ENCODE data around the gene SPDYE3. TPM values are rescaled to one million over a fixed set of nuclear protein-coding genes. Genes with fewer than 3 reads are reported as not detected.

The SPDYE3 gene
- total and polyA plus RNA-seq, 2 donors from 2014 or later, result not detected

DNA sequence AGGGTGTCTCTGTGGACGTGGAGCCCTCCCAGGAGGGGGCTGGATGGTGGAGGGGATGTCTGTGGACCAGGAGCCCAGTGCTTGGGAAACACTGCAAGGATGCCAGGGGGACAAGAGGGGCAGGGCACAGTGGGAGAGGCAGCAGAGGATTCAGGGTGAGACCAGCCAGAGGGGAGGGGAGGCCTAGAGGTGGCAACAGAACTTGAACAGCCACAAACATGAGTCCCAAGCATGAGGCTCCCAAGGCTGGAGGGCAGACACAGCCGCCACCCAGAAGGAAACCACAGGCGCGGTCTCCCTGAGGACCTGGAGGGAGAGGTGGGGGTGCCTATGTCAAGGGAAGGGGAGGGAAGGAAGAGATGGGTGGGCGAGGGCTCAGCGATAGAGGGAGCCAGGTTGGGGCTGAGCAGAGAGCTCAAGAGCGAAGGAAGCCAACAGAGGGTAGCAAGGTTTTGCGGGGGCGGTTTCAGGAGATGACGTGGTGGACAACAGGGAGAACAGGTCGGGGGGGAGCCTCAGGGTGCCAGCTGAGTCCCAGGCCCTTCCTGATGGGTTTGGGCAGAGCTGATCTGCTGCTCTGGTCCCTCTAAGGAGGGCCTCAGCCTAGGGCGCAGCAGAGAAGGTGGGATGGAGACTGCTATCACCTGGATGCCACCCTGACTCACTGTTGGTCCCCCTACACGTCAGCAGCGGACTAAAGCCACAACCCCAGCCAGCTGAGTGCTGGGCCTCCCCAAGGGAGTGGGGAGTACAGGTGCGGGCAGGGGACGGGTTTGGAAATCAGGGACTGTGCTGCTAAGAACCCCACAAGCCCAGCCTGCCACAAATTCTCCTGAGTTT is 59.1 kb downstream of the SPDYE3 start:
- Histone ChIP-seq H3K27ac (ENCODE audit: low read depth in 2 of 2, low read length in 2 of 2) (no peak overlapping the region), H3K27me3 (ENCODE audit: control insufficient read depth, insufficient read depth, low read length) (no peaks in the 10 kb centered on the region), H3K4me1 (ENCODE audit: control insufficient read depth in 2 of 3, insufficient read depth in 2 of 3, low read depth in 1 of 3, low read length in 3 of 3) (no peaks in the 10 kb centered on the region), H3K4me3 (ENCODE audit: low read length in 3 of 3) (no peak overlapping the region), H3K9ac (ENCODE audit: low read length in 3 of 3) (no peak overlapping the region), H3K36me3 (ENCODE audit: control insufficient read depth in 2 of 3, insufficient read depth in 3 of 3, low read length in 3 of 3) (peaks cover 6% of the 10 kb centered on the region in 3 donors), H3K9me3 (ENCODE audit: control insufficient read depth in 2 of 3, insufficient read depth in 1 of 3, low read length in 3 of 3) (no peaks in the 10 kb centered on the region)
- intact Hi-C loops (cut with DNase I), result no loop called here
- DNase-seq (peak in 1 of 5 donors; percentile 67), FAIRE-seq (no peak)
- TF ChIP-seq, protein P1, sequence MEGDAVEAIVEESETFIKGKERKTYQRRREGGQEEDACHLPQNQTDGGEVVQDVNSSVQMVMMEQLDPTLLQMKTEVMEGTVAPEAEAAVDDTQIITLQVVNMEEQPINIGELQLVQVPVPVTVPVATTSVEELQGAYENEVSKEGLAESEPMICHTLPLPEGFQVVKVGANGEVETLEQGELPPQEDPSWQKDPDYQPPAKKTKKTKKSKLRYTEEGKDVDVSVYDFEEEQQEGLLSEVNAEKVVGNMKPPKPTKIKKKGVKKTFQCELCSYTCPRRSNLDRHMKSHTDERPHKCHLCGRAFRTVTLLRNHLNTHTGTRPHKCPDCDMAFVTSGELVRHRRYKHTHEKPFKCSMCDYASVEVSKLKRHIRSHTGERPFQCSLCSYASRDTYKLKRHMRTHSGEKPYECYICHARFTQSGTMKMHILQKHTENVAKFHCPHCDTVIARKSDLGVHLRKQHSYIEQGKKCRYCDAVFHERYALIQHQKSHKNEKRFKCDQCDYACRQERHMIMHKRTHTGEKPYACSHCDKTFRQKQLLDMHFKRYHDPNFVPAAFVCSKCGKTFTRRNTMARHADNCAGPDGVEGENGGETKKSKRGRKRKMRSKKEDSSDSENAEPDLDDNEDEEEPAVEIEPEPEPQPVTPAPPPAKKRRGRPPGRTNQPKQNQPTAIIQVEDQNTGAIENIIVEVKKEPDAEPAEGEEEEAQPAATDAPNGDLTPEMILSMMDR (IDR thresholded peaks at IDR 0.05; ENCODE audit: borderline replicate concordance, extremely low read depth, insufficient read depth), result no peak

DNA sequence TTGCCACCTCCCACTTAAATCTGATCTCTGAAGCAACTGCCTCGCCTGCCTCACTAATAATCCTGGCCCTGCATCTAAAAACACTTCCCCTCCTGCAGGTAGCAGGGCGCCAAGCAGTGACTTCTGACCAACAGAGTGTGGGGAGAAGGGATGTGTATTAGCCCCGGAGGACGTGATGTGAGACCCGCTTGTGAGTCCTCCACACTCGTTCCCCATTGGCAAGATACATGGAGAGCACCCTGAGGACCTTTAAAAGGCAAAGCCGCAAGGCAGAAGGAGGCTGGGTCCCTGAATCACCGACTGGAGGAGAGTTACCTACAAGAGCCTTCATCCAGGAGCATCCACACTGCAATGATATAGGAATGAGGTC is 59.7 kb downstream of the SPDYE3 start:
- intact Hi-C loops (cut with DNase I), result no loop called here
- Histone ChIP-seq H3K4me3 (ENCODE audit: low read length in 3 of 3) (no peak overlapping the region), H3K27me3 (ENCODE audit: control insufficient read depth, insufficient read depth, low read length) (no peaks in the 10 kb centered on the region), H3K4me1 (ENCODE audit: control insufficient read depth in 2 of 3, insufficient read depth in 2 of 3, low read depth in 1 of 3, low read length in 3 of 3) (no peaks in the 10 kb centered on the region), H3K9ac (ENCODE audit: low read length in 3 of 3) (no peak overlapping the region), H3K27ac (ENCODE audit: low read depth in 2 of 2, low read length in 2 of 2) (no peak overlapping the region), H3K9me3 (ENCODE audit: control insufficient read depth in 2 of 3, insufficient read depth in 1 of 3, low read length in 3 of 3) (no peaks in the 10 kb centered on the region), H3K36me3 (ENCODE audit: control insufficient read depth in 2 of 3, insufficient read depth in 3 of 3, low read length in 3 of 3) (peaks cover 2 to 6% (median 4%) of the 10 kb centered on the region in 3 donors)
- TF ChIP-seq, protein P1 (IDR thresholded peaks at IDR 0.05; ENCODE audit: borderline replicate concordance, extremely low read depth, insufficient read depth), result no peak
- FAIRE-seq, result no peak
- peak in 1 of 5 donors; percentile 37 for DNase-seq

DNA sequence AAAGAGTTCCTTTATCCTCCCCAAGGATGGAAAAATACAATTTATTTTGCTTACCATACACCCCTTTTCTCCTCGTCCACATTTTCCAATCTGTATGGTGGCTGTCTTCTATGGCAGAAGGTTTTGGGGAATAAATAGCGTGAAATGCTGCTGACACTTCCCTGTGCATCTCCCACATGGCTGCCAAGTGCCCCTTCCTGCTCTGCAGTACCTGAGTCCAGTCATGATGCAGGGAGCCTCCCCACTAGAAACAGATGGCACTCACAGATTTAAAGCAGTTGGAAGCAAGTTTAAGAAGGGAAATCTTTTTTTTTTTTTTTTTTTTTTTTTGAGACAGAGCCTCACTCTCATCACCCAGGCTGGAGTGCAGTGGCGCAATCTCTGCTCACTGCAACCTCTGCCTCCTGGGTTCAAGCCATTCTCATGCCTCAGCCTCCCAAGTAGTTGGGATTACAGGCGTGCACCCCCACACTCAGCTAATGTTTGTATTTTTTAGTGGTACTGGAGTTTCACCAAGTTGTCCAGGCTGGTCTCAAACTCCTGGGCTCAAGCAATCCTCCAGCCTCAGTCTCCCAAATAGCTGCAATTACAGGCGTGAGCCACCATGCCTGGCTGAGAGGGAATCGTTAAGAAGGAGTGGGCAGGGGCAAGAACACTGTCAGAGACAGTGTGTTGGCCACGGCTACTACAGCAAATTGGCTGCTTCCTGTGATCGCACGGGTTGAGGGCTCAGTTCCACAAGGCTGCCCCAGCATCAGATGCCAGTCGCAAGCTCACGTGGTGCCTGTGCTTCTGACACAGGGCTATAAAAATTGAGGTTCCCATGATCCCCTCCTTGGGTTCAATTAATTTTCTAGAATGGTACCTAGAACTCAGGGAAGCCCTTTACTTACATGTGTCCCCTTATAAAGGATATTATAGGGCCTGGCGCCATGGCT is 60.4 kb downstream of the SPDYE3 start:
- H3K9ac ChIP-seq (ENCODE audit: low read length in 3 of 3), result no peak overlapping the region
- H3K4me3 ChIP-seq (ENCODE audit: low read length in 3 of 3), result no peak overlapping the region
- peaks cover 0 to 6% (median 3%) of the 10 kb centered on the region in 3 donors for H3K36me3 ChIP-seq (ENCODE audit: control insufficient read depth in 2 of 3, insufficient read depth in 3 of 3, low read length in 3 of 3)
- H3K27ac ChIP-seq (ENCODE audit: low read depth in 2 of 2, low read length in 2 of 2), result peak overlapping the region in 1 of 2 donors; percentile 28
- FAIRE-seq (no peak), DNase-seq (peak in 1 of 5 donors; percentile 59)
- no peaks in the 10 kb centered on the region for H3K9me3 ChIP-seq (ENCODE audit: control insufficient read depth in 2 of 3, insufficient read depth in 1 of 3, low read length in 3 of 3)
- H3K27me3 ChIP-seq (ENCODE audit: control insufficient read depth, insufficient read depth, low read length), result no peaks in the 10 kb centered on the region
- TF ChIP-seq, protein P1 (IDR thresholded peaks at IDR 0.05; ENCODE audit: borderline replicate concordance, extremely low read depth, insufficient read depth), result no peak
- H3K4me1 ChIP-seq (ENCODE audit: control insufficient read depth in 2 of 3, insufficient read depth in 2 of 3, low read depth in 1 of 3, low read length in 3 of 3), result no peaks in the 10 kb centered on the region
- intact Hi-C loops (cut with DNase I), result no loop called here
